ENCODE data around the gene C20orf204. TPM values are rescaled to one million over a fixed set of nuclear protein-coding genes. Genes with fewer than 3 reads are reported as not detected.

The C20orf204 gene
- total RNA-seq, 2 experiments from 2014 or later, result 2.8 to 4.7 TPM

GRCh38 chr20:64027981-64028685 is 7.8 kb upstream of the C20orf204 start:
- no peak overlapping the region for H3K27ac Mint-ChIP-seq

GRCh38 chr20:64029293-64030117 is 6.5 kb upstream of the C20orf204 start:
- H3K4me3 Mint-ChIP-seq, result no peak overlapping the region
- H3K27me3 Mint-ChIP-seq, result no peaks in the 10 kb centered on the region
- ATAC-seq (no peak), DNase-seq (no peak)
- POLR2A ChIA-PET, result no interaction called here
- intact Hi-C loops (cut with micrococcal nuclease), result loop anchor here (10.0 kb wide), 1 partner anchor 45 kb away; the partner anchor contains the start of gene PRPF6
- H3K36me3 Mint-ChIP-seq (ENCODE audit: low read depth), result peaks cover 31% of the 10 kb centered on the region
- H3K4me1 Mint-ChIP-seq (ENCODE audit: low read depth), result peaks cover 9% of the 10 kb centered on the region
- no peak for TF ChIP-seq CTCF (IDR thresholded peaks at IDR 0.05)
- no peaks in the 10 kb centered on the region for H3K9me3 Mint-ChIP-seq
- H3K27ac Mint-ChIP-seq, result no peak overlapping the region
- CTCF ChIA-PET, result no interaction called here

More at GRCh38 chr20:64027981-64028685, 7.8 kb upstream of the C20orf204 start:
- Mint-ChIP-seq H3K4me3 (no peak overlapping the region), H3K4me1 (ENCODE audit: low read depth) (no peaks in the 10 kb centered on the region), H3K36me3 (ENCODE audit: low read depth) (peaks cover 34% of the 10 kb centered on the region), H3K27me3 (no peaks in the 10 kb centered on the region), H3K9me3 (no peaks in the 10 kb centered on the region)
- POLR2A ChIA-PET, result no interaction called here
- intact Hi-C loops (cut with micrococcal nuclease), result no loop called here
- TF ChIP-seq CTCF (IDR thresholded peaks at IDR 0.05), result no peak
- DNase-seq, result no peak
- CTCF ChIA-PET, result interaction anchor here (1.6 kb wide), 1 partner anchor 11 kb away, joined by 8 read pairs; no protein-coding TSS in a partner anchor
- ATAC-seq, result no peak

- DNase-seq (no peak), ATAC-seq (no peak)
- Mint-ChIP-seq H3K27me3 (no peaks in the 10 kb centered on the region), H3K36me3 (ENCODE audit: low read depth) (peaks cover 31% of the 10 kb centered on the region), H3K4me1 (ENCODE audit: low read depth) (peaks cover 18% of the 10 kb centered on the region), H3K27ac (no peak overlapping the region), H3K9me3 (no peaks in the 10 kb centered on the region), H3K4me3 (no peak overlapping the region)
- TF ChIP-seq CTCF (IDR thresholded peaks at IDR 0.05), result no peak
- POLR2A ChIA-PET, result interaction anchor here (0.6 to 1.4 kb wide), 3 partner anchors 9 to 50 kb away, joined by 3 to 4 read pairs (median 3); partner anchors contain the start of genes PRPF6 and TCEA2
- CTCF ChIA-PET, result no interaction called here
- intact Hi-C loops (cut with micrococcal nuclease), result loop anchor here (10.0 kb wide), 1 partner anchor 46 kb away; the partner anchor contains the start of gene PRPF6
These were observed 5.4 kb upstream of the C20orf204 start for GRCh38 chr20:64030371-64031134.

- no peak for DNase-seq
- Mint-ChIP-seq H3K36me3 (ENCODE audit: low read depth) (peaks cover 26% of the 10 kb centered on the region), H3K27me3 (no peaks in the 10 kb centered on the region), H3K9me3 (no peaks in the 10 kb centered on the region), H3K27ac (no peak overlapping the region), H3K4me3 (no peak overlapping the region), H3K4me1 (ENCODE audit: low read depth) (peaks cover 31% of the 10 kb centered on the region)
- no peak for TF ChIP-seq CTCF (IDR thresholded peaks at IDR 0.05)
- ATAC-seq, result no peak
- ChIA-PET POLR2A (interaction anchor here (0.6 to 1.4 kb wide), 2 partner anchors 13 to 51 kb away, joined by 3 to 4 read pairs; partner anchors contain the start of gene PRPF6), CTCF (no interaction called here)
- intact Hi-C loops (cut with micrococcal nuclease), result loop anchor here (10.0 kb wide), 1 partner anchor 47 kb away; the partner anchor contains the start of gene PRPF6
These were observed 4.1 kb upstream of the C20orf204 start for GRCh38 chr20:64031822-64032314.

Measured in activated CD8-positive, alpha-beta T cell treated with anti-CD3 and anti-CD28 coated beads for 36 hours (primary cell).